Fibroblast of lung (primary cell): Measurements from ENCODE around the gene APRT.

Experiments used
- CTCF ChIP-seq, 2 donors: IDR thresholded peaks in 1 of 2; conservative IDR thresholded peaks in 1 of 2; 1 replicate in 1 of 2; 2 replicates in 1 of 2; pipeline ENCODE4 v1.5.1; 2011 to 2012; ENCODE audit warnings: low read length in 2 of 2, control low read depth in 1 of 2, inconsistent platforms in 1 of 2, low read depth in 1 of 2, mild to moderate bottlenecking in 1 of 2
- EZH2 ChIP-seq: IDR thresholded peaks from 2 replicates; pipeline ENCODE4 v1.5.1; 2012; ENCODE audit warnings: low read length, control low read depth, mild to moderate bottlenecking; ENCODE audit errors: missing control alignments

GRCh38 chr16:88850531-88851199 is 38.9 kb upstream of the APRT start:
- TF ChIP-seq CTCF (conservative IDR thresholded peaks at IDR 0.05 in 1 of 2, IDR thresholded peaks at IDR 0.05 in 1 of 2; ENCODE audit: low read depth in 1 of 2, low read length in 2 of 2) (no peak), EZH2 (no peak)
